Keratinocyte (primary cell): ENCODE measurements around the gene CTTNBP2NL. TPM values are rescaled to one million over a fixed set of nuclear protein-coding genes. Genes with fewer than 3 reads are reported as not detected.

Experiments
- DNase-seq: peaks from one replicate; pipeline ENCODE4 v3.0.0-alpha.2; 2011; ENCODE audit warnings: low read depth, missing footprints, low spot score
- FAIRE-seq: peaks from 2 replicates; lab custom pipeline; 2011; peaks lifted over from hg19 to GRCh38; lab: Jason Lieb, UNC
- H2AFZ ChIP-seq: 2 replicates; pipeline ENCODE4 v1.6.0; 2012; ENCODE audit warnings: low read length, control low read depth, inconsistent platforms; ENCODE audit not compliant: control insufficient read depth
- H3K27ac ChIP-seq: 2 replicates; pipeline ENCODE4 v1.5.1; 2011; ENCODE audit warnings: low read length; ENCODE audit not compliant: control insufficient read depth, insufficient read depth
- H3K27me3 ChIP-seq: 3 replicates; pipeline ENCODE4 v1.6.0; 2011; ENCODE audit warnings: low read length; ENCODE audit not compliant: control insufficient read depth, insufficient read depth; ENCODE audit errors: extremely low read depth
- H3K36me3 ChIP-seq, 2 experiments: 2 replicates in 1 of 2; 3 replicates in 1 of 2; pipeline ENCODE4 v1.5.1; 2011; ENCODE audit warnings: low read length in 2 of 2, mild to moderate bottlenecking in 1 of 2; ENCODE audit not compliant: control insufficient read depth in 2 of 2, insufficient read depth in 2 of 2; ENCODE audit errors: extremely low read depth in 1 of 2
- H3K4me1 ChIP-seq: 3 replicates; pipeline ENCODE4 v1.5.1; 2011; ENCODE audit warnings: low read length; ENCODE audit not compliant: control insufficient read depth, insufficient read depth; ENCODE audit errors: extremely low read depth
- H3K4me2 ChIP-seq: 3 replicates; pipeline ENCODE4 v1.6.0; 2011; ENCODE audit warnings: low read depth, low read length; ENCODE audit not compliant: control insufficient read depth, insufficient read depth; ENCODE audit errors: extremely low read depth
- H3K4me3 ChIP-seq, 3 experiments: fragments of 200-600 bp in 1 of 3; sonication (generic) in 1 of 3; 2 replicates in 2 of 3; 3 replicates in 1 of 3; pipeline ENCODE4 v1.5.1; 2011 to 2016; ENCODE audit warnings: low read length in 3 of 3, mild to moderate bottlenecking in 3 of 3, control low read depth in 2 of 3, inconsistent platforms in 1 of 3, low read depth in 1 of 3, mixed read lengths in 1 of 3, mixed run types in 1 of 3, moderate library complexity in 1 of 3; ENCODE audit not compliant: control insufficient read depth in 2 of 3, insufficient read depth in 2 of 3; ENCODE audit errors: extremely low read depth in 1 of 3
- H3K79me2 ChIP-seq: 2 replicates; pipeline ENCODE4 v1.6.0; 2012; ENCODE audit warnings: low read length; ENCODE audit not compliant: control insufficient read depth, insufficient read depth
- H3K9ac ChIP-seq: 3 replicates; pipeline ENCODE4 v1.6.0; 2011; ENCODE audit warnings: low read length; ENCODE audit not compliant: control insufficient read depth, insufficient read depth; ENCODE audit errors: extremely low read depth
- H3K9me1 ChIP-seq: 3 replicates; pipeline ENCODE4 v1.6.0; 2011; ENCODE audit warnings: low read length; ENCODE audit not compliant: control insufficient read depth, insufficient read depth; ENCODE audit errors: extremely low read depth
- H3K9me3 ChIP-seq: 2 replicates; pipeline ENCODE4 v1.5.1; 2012; ENCODE audit warnings: low read depth, low read length; ENCODE audit not compliant: control insufficient read depth
- H4K20me1 ChIP-seq: 3 replicates; pipeline ENCODE4 v1.6.0; 2011; ENCODE audit warnings: low read length; ENCODE audit not compliant: control insufficient read depth, insufficient read depth; ENCODE audit errors: extremely low read depth
- EZH2 ChIP-seq: IDR thresholded peaks from one replicate; pipeline ENCODE4 v1.6.1; 2012; ENCODE audit warnings: inconsistent platforms, mild to moderate bottlenecking, low read length, moderate library complexity
- dilution Hi-C: fragments of 300-500 bp; cut with MboI; formaldehyde crosslinking; loops from one replicate; pipeline ENCODE4 v1.7.0; 2020; ENCODE audit warnings: low sequenced_read_pairs; ENCODE audit not compliant: extremely low pct_ligation_motif_present
- polyA plus RNA-seq, 5 experiments: library from polyadenylated mRNA; depleted of rRNA in 3 of 5; stranded (reverse) in 3 of 5; stranded (forward) in 1 of 5; unstranded in 1 of 5; fragments of >200 nt; gene quantifications; 1 replicate in 1 of 5; 2 replicates in 3 of 5; 3 replicates in 1 of 5; pipeline versions ENCODE4 v1.2.1 to v1.2.3, GENCODE V29; 2011 to 2012; ENCODE audit warnings: missing spikeins in 2 of 5, low read depth in 1 of 5, low replicate concordance in 1 of 5
- TF ChIP-seq, protein P1 (sequence below), 3 experiments: IDR thresholded peaks in 1 of 3; conservative IDR thresholded peaks in 1 of 3; optimal IDR thresholded peaks in 1 of 3; 2 replicates in 2 of 3; 3 replicates in 1 of 3; pipeline versions ENCODE3 to v1.5.1; 2011; ENCODE audit warnings: low read length in 3 of 3, mild to moderate bottlenecking in 3 of 3, moderate library complexity in 2 of 3, control low read depth in 1 of 3, inconsistent platforms in 1 of 3; ENCODE audit not compliant: insufficient read depth in 2 of 3; ENCODE audit errors: extremely low read depth in 1 of 3

Gene CTTNBP2NL
- polyA plus RNA-seq, 1 donor (not counting 4 experiments of a cell fraction or from before 2014, with no cell fraction given): 19.1 TPM

GRCh38 chr1:112370996-112371395 is 25.0 kb upstream of the CTTNBP2NL start:
- Histone ChIP-seq H3K4me1 (no peaks in the 10 kb centered on the region), H3K9me1 (no peaks in the 10 kb centered on the region), H3K9me3 (no peaks in the 10 kb centered on the region), H3K4me3 (no peak overlapping the region), H3K27me3 (peaks cover 11% of the 10 kb centered on the region), H3K27ac (no peak overlapping the region), H3K36me3 (no peaks in the 10 kb centered on the region), H2AFZ (no peak overlapping the region), H4K20me1 (no peaks in the 10 kb centered on the region), H3K4me2 (no peak overlapping the region), H3K9ac (no peak overlapping the region), H3K79me2 (no peaks in the 10 kb centered on the region)
- FAIRE-seq: no peak
- dilution Hi-C loops: no loop called here
- DNase-seq: no peak
- TF ChIP-seq EZH2: no peak
- TF ChIP-seq, protein P1, sequence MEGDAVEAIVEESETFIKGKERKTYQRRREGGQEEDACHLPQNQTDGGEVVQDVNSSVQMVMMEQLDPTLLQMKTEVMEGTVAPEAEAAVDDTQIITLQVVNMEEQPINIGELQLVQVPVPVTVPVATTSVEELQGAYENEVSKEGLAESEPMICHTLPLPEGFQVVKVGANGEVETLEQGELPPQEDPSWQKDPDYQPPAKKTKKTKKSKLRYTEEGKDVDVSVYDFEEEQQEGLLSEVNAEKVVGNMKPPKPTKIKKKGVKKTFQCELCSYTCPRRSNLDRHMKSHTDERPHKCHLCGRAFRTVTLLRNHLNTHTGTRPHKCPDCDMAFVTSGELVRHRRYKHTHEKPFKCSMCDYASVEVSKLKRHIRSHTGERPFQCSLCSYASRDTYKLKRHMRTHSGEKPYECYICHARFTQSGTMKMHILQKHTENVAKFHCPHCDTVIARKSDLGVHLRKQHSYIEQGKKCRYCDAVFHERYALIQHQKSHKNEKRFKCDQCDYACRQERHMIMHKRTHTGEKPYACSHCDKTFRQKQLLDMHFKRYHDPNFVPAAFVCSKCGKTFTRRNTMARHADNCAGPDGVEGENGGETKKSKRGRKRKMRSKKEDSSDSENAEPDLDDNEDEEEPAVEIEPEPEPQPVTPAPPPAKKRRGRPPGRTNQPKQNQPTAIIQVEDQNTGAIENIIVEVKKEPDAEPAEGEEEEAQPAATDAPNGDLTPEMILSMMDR (optimal IDR thresholded peaks at IDR 0.05 in 1 of 3, IDR thresholded peaks at IDR 0.05 in 1 of 3, conservative IDR thresholded peaks at IDR 0.05 in 1 of 3; ENCODE audit: extremely low read depth in 1 of 3, insufficient read depth in 2 of 3, low read length in 3 of 3): no peak

GRCh38 chr1:112371775-112372174 is 24.2 kb upstream of the CTTNBP2NL start:
- TF ChIP-seq, protein P1 (optimal IDR thresholded peaks at IDR 0.05 in 1 of 3, IDR thresholded peaks at IDR 0.05 in 1 of 3, conservative IDR thresholded peaks at IDR 0.05 in 1 of 3; ENCODE audit: extremely low read depth in 1 of 3, insufficient read depth in 2 of 3, low read length in 3 of 3): no peak
- Histone ChIP-seq H3K9me1 (no peaks in the 10 kb centered on the region), H3K9me3 (no peaks in the 10 kb centered on the region), H2AFZ (no peak overlapping the region), H3K4me2 (no peak overlapping the region), H3K27ac (no peak overlapping the region), H3K79me2 (no peaks in the 10 kb centered on the region), H3K27me3 (peaks cover 11% of the 10 kb centered on the region), H3K36me3 (no peaks in the 10 kb centered on the region), H3K4me3 (no peak overlapping the region), H4K20me1 (no peaks in the 10 kb centered on the region), H3K4me1 (no peaks in the 10 kb centered on the region), H3K9ac (no peak overlapping the region)
- DNase-seq (no peak), FAIRE-seq (no peak)
- dilution Hi-C loops: no loop called here
